ENCODE measurements around the gene EPHA6. TPM values are rescaled to one million over a fixed set of nuclear protein-coding genes. Genes with fewer than 3 reads are reported as not detected.

EPHA6 gene
- total and polyA plus RNA-seq, 2 donors (not counting 1 experiment from before 2014, with no cell fraction given), result not detected

- peak overlapping the region; percentile 49 for H2AFZ ChIP-seq (ENCODE audit: insufficient read depth, low read depth, low read length, poor library complexity, severe bottlenecking)
- H3K79me2 ChIP-seq (ENCODE audit: control insufficient read depth, insufficient read depth, low read length), result no peaks in the 10 kb centered on the region
- intact Hi-C loops (cut with micrococcal nuclease), result no loop called here
- ChIA-PET CTCF (no interaction called here), POLR2A (no interaction called here)
- no peaks in the 10 kb centered on the region for H4K20me1 ChIP-seq (ENCODE audit: control insufficient read depth, insufficient read depth, low read length, poor library complexity, severe bottlenecking)
- Mint-ChIP-seq H3K9me3 (ENCODE audit: insufficient read depth) (no peaks in the 10 kb centered on the region), H3K4me3 (peak overlapping the region; percentile 47), H3K4me1 (peaks cover 15% of the 10 kb centered on the region), H3K27me3 (peaks cover 20% of the 10 kb centered on the region), H3K27ac (no peak overlapping the region)
- peaks cover 0 to 22% (median 8%) of the 10 kb centered on the region in 4 experiments for H3K27me3 ChIP-seq (replicated peaks in 1 of 4; ENCODE audit: control extremely low read depth in 1 of 4, control insufficient read depth in 3 of 4, insufficient read depth in 4 of 4, low read length in 3 of 4)
- no peak overlapping the region for H3K27ac ChIP-seq (ENCODE audit: low read length in 2 of 2)
- no peaks in the 10 kb centered on the region for H3K36me3 ChIP-seq (replicated peaks in 1 of 2; ENCODE audit: control extremely low read depth in 1 of 2, control insufficient read depth in 1 of 2, extremely low read depth in 1 of 2, insufficient read depth in 2 of 2, low read length in 1 of 2)
- H3K9ac ChIP-seq (ENCODE audit: low read length), result peak overlapping the region; percentile 32
- peak overlapping the region in 3 of 5 experiments; percentile 11 to 29 (median 21) for H3K4me3 ChIP-seq (ENCODE audit: control extremely low read depth in 1 of 5, extremely low read depth in 1 of 5, insufficient read depth in 1 of 5, low read depth in 2 of 5, low read length in 4 of 5)
- DNase-seq (peak; percentile 25), ATAC-seq (ENCODE audit: low read depth) (peak; percentile 21)
- 2% methylated on average over 78 of the region's 79 CpGs for WGBS (ENCODE audit: insufficient coverage)
- peaks cover 14 to 17% of the 10 kb centered on the region in 2 donors for H3K4me1 ChIP-seq (ENCODE audit: control insufficient read depth in 2 of 2, insufficient read depth in 2 of 2, low read length in 2 of 2)
- peak overlapping the region; percentile 67 for H3K4me2 ChIP-seq (replicated peaks; ENCODE audit: low read depth, low read length, poor library complexity, severe bottlenecking)
- peaks cover 0 to 6% (median 0%) of the 10 kb centered on the region in 3 donors for H3K9me3 ChIP-seq (ENCODE audit: control extremely low read depth in 1 of 3, control insufficient read depth in 2 of 3, insufficient read depth in 1 of 3, low read length in 2 of 3)
- no peak for TF ChIP-seq EZH2 (IDR thresholded peaks at IDR 0.05; ENCODE audit: borderline replicate concordance, insufficient read depth, low read depth, low read length, poor library complexity, severe bottlenecking)
- no peak for TF ChIP-seq CTCF (IDR thresholded peaks at IDR 0.05)
These were observed 1.1 kb upstream of the EPHA6 start for GRCh38 chr3:96813134-96813819.

Measured in B cell (primary cell).